ENCODE results near the gene CRX.
A peak's percentile ranks its signal among the peaks of the same experiment; 100 is the strongest.
"Not testable (repeated sequence)": the region's sequence is repeated elsewhere in the genome, so short reads cannot be mapped to it uniquely, and the experiment has no call there.

CRX gene

DNA sequence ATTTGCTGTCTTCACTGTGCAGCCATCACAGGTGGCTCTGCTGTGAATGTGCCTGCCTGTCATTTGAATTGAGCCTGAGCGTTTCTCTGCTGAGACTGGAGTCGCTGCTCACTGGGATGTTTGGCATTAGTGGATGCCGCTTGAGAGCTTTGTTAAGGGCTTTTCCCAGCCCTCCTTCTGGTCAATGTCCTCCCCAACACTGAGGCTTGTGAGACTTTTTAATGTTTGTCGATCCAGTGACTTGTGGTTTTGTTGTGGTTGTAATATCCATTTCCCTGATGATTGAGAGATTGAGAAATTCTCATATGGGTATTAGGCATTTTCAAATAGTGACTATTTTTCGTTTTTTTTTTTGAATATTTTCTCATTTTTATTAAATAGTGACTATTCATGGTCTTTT lies 39.9 kb downstream of the CRX start:
- H3K4me3 ChIP-seq (replicated peaks; ENCODE audit: low read depth, low read length): no peak overlapping the region
- no peak for DNase-seq (ENCODE audit: low read depth)
- TF ChIP-seq, protein P1, sequence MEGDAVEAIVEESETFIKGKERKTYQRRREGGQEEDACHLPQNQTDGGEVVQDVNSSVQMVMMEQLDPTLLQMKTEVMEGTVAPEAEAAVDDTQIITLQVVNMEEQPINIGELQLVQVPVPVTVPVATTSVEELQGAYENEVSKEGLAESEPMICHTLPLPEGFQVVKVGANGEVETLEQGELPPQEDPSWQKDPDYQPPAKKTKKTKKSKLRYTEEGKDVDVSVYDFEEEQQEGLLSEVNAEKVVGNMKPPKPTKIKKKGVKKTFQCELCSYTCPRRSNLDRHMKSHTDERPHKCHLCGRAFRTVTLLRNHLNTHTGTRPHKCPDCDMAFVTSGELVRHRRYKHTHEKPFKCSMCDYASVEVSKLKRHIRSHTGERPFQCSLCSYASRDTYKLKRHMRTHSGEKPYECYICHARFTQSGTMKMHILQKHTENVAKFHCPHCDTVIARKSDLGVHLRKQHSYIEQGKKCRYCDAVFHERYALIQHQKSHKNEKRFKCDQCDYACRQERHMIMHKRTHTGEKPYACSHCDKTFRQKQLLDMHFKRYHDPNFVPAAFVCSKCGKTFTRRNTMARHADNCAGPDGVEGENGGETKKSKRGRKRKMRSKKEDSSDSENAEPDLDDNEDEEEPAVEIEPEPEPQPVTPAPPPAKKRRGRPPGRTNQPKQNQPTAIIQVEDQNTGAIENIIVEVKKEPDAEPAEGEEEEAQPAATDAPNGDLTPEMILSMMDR (IDR thresholded peaks at IDR 0.05; ENCODE audit: low read length, missing control alignments): no peak

DNA sequence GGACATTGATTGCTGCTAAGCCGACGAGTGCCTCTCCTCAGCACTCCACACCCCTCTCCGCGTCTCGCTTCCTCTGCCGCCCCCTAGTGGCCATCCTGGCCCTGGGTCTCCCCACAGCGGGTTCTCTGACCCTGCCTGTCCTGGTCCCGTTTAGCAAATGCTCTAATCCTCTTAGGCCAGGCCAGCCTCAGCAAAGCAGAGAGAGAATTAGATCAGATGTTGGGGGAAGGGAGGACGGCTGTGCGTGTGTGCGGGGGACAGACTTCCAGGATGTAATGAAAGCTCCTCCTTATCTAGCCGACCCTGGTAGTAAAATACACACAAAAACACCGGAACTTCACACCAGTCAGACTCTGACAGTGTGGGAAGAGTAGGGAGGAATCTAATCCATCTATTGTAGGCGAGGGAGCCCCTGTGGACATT lies 41.8 kb downstream of the CRX start:
- no peak overlapping the region for H3K4me3 ChIP-seq (replicated peaks; ENCODE audit: low read depth, low read length)
- TF ChIP-seq, protein P1 (IDR thresholded peaks at IDR 0.05; ENCODE audit: low read length, missing control alignments): peak; percentile 97
- peak; percentile 69 for DNase-seq (ENCODE audit: low read depth)

DNA sequence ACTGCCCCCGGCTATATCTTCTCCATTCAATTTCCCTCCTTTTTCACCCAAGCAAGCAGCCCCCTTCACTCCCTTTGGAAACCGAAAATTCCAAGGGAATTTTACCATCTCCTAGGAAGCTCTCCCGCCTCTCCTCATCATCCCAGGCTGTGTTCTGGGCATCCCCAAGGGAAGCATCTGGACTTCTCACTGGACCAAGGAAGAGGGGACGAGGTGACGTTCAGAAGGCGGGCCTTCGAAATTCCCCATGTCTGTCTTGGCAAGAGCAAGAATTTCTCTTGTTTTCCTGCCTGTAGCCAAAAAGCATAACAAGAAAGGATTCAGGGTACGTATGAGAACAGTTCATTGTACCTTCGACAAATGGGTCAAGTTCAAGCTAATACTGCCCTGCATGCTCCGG lies 43.4 kb downstream of the CRX start:
- no peak for DNase-seq (ENCODE audit: low read depth)
- TF ChIP-seq, protein P1 (IDR thresholded peaks at IDR 0.05; ENCODE audit: low read length, missing control alignments): no peak
- no peak overlapping the region for H3K4me3 ChIP-seq (replicated peaks; ENCODE audit: low read depth, low read length)

DNA sequence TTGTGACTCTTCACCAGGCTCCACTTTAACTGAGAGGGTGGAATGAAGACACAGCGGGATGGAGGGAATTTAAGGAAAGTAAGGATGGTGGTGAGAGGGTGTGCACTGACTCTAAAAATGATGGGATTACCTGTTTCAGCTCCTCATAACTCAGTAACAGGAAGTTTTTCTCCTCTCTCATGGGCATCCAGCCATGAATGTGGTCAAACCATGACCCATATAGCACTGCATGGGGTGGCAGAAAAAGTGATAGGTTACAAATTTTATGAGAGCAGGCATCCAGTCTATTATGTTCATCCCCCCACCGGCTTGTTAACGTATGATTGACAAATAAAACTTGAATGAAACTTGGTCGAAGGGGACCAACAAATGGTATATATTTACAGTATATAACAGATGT lies 57.2 kb downstream of the CRX start:
- H3K4me3 ChIP-seq (replicated peaks; ENCODE audit: low read depth, low read length): no peak overlapping the region
- DNase-seq (ENCODE audit: low read depth): no peak
- TF ChIP-seq, protein P1 (IDR thresholded peaks at IDR 0.05; ENCODE audit: low read length, missing control alignments): no peak

DNA sequence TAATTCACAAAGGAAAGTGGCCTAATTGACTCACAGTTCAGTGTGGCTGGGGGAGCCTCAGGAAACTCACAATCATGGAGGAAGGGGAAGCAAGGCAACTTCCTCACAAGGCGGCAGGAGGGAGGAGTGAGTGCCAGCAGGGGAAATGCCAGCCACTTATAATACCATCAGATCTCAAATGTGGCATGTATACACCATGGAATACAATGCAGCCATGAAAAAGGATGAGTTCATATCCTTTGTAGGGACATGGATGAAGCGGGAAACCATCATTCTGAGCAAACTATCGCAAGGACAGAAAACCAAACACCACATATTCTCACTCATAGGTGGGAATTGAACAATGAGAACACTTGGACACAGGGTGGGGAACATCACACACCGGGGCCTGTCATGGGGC lies 57.6 kb downstream of the CRX start:
- DNase-seq (ENCODE audit: low read depth); H3K4me3 ChIP-seq (replicated peaks; ENCODE audit: low read depth, low read length): not testable (repeated sequence)

DNA sequence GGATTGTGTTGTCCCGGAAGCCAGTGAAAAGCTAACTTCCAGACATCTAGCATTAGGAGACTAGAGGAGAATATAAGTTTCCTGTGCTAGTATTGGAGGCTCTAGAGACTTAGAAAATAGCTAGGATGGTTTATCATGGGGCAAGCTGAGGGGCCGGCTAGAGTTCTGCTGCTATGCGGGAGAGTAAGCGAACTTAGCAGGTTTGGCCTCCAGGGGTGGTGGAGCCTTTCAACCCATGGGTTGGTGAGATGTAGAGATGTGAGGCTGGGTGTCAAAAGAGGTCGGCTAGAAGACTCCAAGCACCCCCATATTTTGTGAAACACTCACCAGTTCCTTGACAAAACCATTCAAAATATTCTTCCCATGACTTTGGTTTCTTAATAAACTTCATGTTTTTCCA lies 60.0 kb downstream of the CRX start:
- TF ChIP-seq, protein P1 (IDR thresholded peaks at IDR 0.05; ENCODE audit: low read length, missing control alignments): no peak

DNA sequence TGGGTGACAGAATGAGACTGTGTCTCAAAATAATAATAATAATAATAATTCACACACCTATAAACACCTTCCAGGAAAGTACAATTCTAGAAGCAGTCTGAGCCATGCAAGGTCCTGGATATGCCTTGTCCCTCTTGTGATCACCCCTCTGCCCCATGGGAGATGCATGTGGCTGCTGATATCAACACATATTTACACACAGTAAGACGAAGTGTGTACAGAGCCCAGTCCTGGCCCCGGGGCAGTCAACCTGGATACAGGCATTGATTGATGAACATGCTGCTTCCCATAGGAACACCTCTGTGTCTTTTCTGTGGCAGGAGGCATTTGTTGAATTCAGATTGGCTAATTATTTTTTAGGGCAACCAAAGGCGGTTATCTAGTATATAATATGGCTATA lies 61.2 kb downstream of the CRX start:
- TF ChIP-seq, protein P1 (IDR thresholded peaks at IDR 0.05; ENCODE audit: low read length, missing control alignments): no peak
- no peak for DNase-seq (ENCODE audit: low read depth)
- no peak overlapping the region for H3K4me3 ChIP-seq (replicated peaks; ENCODE audit: low read depth, low read length)

More for the DNA sequence above, 60.0 kb downstream of the CRX start:
- H3K4me3 ChIP-seq (replicated peaks; ENCODE audit: low read depth, low read length): no peak overlapping the region
- DNase-seq (ENCODE audit: low read depth): no peak
